HUES64 (cell line): ENCODE data around the gene SAMD14. TPM values are rescaled to one million over a fixed set of nuclear protein-coding genes. Genes with fewer than 3 reads are reported as not detected.

Source experiments
- H3K27ac ChIP-seq: 2 replicates; pipeline ENCODE4 v1.7.0; 2013; ENCODE audit warnings: low read depth, low read length, inconsistent platforms
- H3K27me3 ChIP-seq: 2 replicates; pipeline ENCODE4 v1.6.1; 2013; ENCODE audit warnings: mild to moderate bottlenecking, low read length; ENCODE audit not compliant: insufficient read depth
- H3K36me3 ChIP-seq: 2 replicates; pipeline ENCODE4 v1.6.1; 2013; ENCODE audit warnings: mild to moderate bottlenecking, low read length; ENCODE audit not compliant: insufficient read depth
- H3K4me1 ChIP-seq: 2 replicates; pipeline ENCODE4 v1.6.1; 2013; ENCODE audit warnings: mild to moderate bottlenecking, low read length, moderate library complexity; ENCODE audit not compliant: insufficient read depth
- H3K4me3 ChIP-seq: 2 replicates; pipeline ENCODE4 v1.5.1; 2013; ENCODE audit warnings: mild to moderate bottlenecking, low read length, moderate library complexity
- H3K9ac ChIP-seq: 2 replicates; pipeline ENCODE4 v1.6.1; 2013; ENCODE audit warnings: mild to moderate bottlenecking, low read depth, low read length
- H3K9me3 ChIP-seq: 2 replicates; pipeline ENCODE4 v1.6.1; 2013; ENCODE audit warnings: low read depth, low read length; ENCODE audit not compliant: insufficient read depth
- WGBS: fragments of 150-250, 120-280 bp; methylation state at CpG from one replicate; pipeline ENCODE4 v1.1.7; 2013; ENCODE audit warnings: missing lambda C conversion rate; 5-methylcytosine and 5-hydroxymethylcytosine counted together
- polyA plus RNA-seq, 2 experiments: library from polyadenylated mRNA; stranded (reverse); fragments of 50-300 nt; gene quantifications; one replicate each; pipeline ENCODE4 v1.2.3, GENCODE V29; 2013

The SAMD14 gene
- polyA plus RNA-seq (2013, experiment 1 of 2): 5.8 TPM
- 6.7 TPM for polyA plus RNA-seq (2013, experiment 2 of 2)

DNA sequence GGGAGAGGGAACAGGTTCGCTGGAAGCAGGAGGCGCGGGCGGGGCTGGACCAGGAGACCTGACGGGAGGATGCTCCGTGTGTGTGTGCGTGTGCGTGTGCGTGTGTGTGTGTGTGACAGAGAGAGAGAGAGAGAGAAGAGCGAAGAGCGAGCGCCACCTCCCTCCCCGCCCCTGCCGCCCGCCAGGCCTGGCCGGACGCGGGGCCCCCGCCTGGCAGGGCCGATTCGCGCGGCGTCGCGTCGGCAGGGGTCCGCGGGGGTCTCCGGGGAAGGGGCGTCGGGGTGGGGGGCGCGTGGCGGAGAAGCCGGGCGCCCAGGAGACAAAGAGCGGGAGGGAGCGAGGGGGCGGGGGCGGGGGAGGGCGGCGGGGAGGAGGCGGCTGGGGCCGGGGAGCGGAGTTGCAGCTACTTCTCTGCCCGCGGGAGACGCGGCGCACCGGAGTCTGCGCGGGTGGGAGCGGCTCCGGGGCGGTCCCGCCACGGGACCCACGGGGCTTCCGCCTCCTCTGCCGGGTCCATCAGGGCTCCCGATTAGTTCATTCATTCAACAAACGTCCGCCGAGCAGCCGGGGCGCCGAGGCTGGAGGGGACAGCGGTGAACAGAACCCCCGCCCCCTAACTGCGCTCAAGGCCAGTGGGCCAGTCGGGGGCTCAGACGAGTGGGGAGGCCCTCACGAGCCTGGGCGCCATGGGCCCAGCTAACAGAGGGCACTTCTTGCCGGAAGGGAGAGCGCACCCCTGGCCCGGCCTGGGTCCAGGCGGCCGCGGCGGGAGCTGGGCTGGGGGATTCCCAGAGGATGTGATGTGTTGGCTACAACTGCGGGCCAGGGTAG is at the start of gene SAMD14:
TSS of gene SAMD14 (minus strand) at position 433 of the 831 bp plus-strand sequence. CDS start 5,201 bp downstream, outside the sequence.
- Histone ChIP-seq H3K9ac (peak within 1 kb of the TSS; percentile 55; the same call in 1 of the 2 replicates), H3K27ac (peak within 1 kb of the TSS; percentile 25; the same call in 1 of the 2 replicates)
- 1% methylated on average over 73 of the region's 84 CpGs for WGBS

DNA sequence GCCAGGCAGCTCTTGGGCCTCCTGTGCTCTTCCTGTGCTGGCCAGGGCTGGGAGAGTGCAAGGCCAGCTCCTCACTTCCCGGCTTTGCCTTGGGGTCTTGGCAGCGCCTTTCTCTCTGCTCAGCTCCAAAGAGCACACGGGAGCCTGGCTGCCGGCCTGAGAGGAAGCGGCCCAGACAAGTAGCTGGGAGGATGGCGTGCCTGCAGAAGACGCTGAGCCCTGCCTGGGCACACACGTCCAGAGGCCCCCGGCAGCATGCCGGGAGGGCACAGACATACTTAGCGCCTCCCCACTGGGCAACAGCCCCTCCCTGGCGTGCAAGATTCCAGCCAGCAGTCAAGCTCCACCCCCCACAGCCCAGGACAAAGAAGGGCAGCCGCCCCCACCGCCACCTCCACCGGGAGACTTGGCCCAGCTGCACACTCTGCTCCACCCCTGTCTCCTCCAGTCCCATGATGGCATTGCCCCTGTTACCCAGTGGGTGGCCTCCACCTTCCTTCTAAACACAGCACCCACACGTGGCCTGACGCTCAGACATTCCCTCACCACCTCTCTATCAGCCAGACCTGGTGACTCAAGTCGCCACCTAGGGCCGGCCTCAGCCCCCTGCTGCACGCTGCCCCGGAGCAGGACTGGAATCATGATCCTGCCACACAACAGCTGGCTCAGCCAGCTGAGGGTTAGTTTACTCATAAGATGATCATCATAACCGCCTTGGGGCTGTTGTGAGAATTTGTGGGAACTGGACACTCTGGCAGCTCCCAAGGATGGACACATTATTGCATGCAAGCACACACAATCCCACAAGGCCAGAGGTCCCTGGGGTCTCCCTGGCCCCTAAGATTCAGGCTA is 48.2 kb upstream of the SAMD14 start:
- Histone ChIP-seq H3K4me3 (peak overlapping the region; percentile 36), H3K4me1 (peaks cover 22% of the 10 kb centered on the region), H3K36me3 (no peaks in the 10 kb centered on the region), H3K9ac (peak overlapping the region; percentile 69), H3K27ac (peak overlapping the region; percentile 62), H3K9me3 (no peaks in the 10 kb centered on the region), H3K27me3 (no peaks in the 10 kb centered on the region)
- 10% methylated on average over 22 of the region's 22 CpGs for WGBS

More for the DNA sequence above, at the start of gene SAMD14:
- Histone ChIP-seq H3K27me3 (peaks cover 5% of the 10 kb centered on the region), H3K4me3 (peak within 1 kb of the TSS; percentile 62), H3K4me1 (peaks cover 36% of the 10 kb centered on the region), H3K9me3 (no peaks in the 10 kb centered on the region), H3K36me3 (peaks cover 3% of the 10 kb centered on the region; the same call in 1 of the 2 replicates)

DNA sequence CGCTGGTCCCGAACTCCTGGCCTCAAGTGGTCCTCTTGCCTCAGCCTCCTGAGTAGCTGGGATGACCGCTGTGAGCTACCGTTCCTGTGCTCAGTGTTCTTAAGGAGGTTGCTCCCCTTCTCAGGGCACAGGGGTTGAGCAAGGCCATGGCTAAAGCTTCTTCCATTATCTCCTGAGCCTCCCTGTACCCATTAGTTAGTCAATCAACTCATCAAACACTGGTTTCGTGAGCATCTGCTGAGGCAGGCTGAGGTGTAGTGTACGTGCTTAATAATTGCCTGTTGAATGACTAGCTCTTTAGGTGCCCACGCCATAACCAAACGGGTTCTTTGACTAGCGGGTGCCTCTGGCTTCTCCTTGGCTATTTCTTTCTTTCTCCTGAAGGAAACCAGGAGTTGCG is 47.5 kb upstream of the SAMD14 start:
- H3K36me3 ChIP-seq: no peaks in the 10 kb centered on the region
- no peaks in the 10 kb centered on the region for H3K9me3 ChIP-seq
- H3K27ac ChIP-seq: peak overlapping the region; percentile 62; the same call in 1 of the 2 replicates
- peaks cover 18% of the 10 kb centered on the region for H3K4me1 ChIP-seq
- H3K27me3 ChIP-seq: no peaks in the 10 kb centered on the region
- no peak overlapping the region for H3K4me3 ChIP-seq
- peak overlapping the region; percentile 69 for H3K9ac ChIP-seq
- 91% methylated on average over 10 of the region's 10 CpGs for WGBS

DNA sequence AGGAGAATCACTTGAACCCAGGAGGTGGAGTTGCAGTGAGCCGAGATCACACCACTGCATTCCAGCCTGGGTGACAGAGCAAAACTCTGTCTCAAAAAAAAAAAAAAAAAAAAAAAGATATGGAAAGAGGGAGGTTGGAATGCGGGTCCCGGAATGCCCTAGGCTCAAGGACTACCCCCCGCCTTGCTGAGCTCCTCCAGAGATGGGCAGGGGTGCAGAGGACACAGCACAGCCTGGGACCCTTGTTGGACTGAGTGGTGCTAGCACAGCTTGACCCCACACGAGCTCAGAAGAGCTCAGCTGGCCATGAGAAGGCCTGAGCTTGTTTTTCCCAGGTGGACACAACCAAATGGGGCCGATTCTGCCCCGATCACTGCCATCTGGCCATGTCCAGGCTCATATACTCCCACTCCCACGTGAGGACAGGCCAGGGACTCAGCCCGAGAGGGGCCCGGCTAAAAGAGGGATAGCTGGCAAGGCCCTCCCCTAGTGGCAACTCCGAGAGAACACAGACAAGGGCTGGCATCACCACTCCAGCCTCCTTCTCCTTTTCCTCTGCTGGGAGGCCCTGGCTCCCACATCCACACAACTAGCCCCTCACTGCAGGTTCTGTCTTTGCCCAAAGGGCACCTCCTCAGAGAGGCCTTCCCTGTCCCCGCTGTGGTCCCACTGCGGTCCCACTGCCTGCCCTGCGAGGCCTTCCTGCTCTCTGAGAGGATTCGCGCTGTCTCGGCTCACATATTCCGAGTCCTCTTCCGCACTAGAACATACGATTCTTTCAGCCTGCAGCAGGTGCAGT is 46.8 kb upstream of the SAMD14 start:
- 86% methylated on average over 20 of the region's 20 CpGs for WGBS
- no peak overlapping the region for H3K9ac ChIP-seq

DNA sequence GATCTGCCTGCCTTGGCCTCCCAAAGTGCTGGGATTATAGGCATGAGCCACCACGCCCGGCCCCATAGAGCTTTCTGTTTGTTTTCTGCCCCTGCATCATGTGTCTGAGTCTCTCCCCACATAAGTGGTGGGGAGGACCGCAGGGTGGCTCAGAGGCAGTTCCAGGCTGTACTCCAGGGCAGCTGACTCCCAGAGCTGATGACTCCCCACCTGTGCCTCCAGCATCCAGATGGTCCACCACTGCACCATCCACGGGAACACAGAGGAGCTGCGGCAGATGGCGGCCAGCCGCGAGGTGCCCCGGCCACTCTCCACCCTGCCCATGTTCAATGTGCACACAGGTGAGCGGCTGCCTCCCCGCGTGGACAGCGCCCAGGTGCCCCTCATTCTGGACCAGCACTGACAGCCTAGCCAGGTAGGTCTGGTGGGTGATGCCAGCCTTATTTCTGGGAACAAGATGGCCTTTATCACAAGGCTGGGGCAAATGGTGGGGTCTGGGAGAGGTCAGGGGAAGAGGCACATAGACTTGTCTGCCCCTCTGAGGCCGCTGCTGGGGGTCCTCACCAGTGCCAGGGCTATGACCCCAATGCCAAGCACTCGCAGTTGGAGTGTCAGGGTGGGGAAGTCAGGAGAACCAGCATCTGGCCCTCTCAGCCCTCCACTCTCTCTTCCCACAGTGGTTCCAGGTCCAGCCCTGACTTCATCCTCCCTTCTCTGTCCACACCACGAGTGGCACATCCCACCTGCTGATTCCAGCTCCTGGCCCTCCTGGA is 45.3 kb upstream of the SAMD14 start:
- Histone ChIP-seq H3K27me3 (no peaks in the 10 kb centered on the region), H3K27ac (no peak overlapping the region), H3K4me3 (no peak overlapping the region), H3K4me1 (peaks cover 18% of the 10 kb centered on the region), H3K9ac (no peak overlapping the region), H3K36me3 (no peaks in the 10 kb centered on the region), H3K9me3 (no peaks in the 10 kb centered on the region)
- 90% methylated on average over 16 of the region's 16 CpGs for WGBS

More for the DNA sequence above, 46.8 kb upstream of the SAMD14 start:
- no peak overlapping the region for H3K4me3 ChIP-seq
- H3K4me1 ChIP-seq: peaks cover 18% of the 10 kb centered on the region
- no peak overlapping the region for H3K27ac ChIP-seq
- H3K9me3 ChIP-seq: no peaks in the 10 kb centered on the region
- H3K27me3 ChIP-seq: no peaks in the 10 kb centered on the region
- H3K36me3 ChIP-seq: no peaks in the 10 kb centered on the region

DNA sequence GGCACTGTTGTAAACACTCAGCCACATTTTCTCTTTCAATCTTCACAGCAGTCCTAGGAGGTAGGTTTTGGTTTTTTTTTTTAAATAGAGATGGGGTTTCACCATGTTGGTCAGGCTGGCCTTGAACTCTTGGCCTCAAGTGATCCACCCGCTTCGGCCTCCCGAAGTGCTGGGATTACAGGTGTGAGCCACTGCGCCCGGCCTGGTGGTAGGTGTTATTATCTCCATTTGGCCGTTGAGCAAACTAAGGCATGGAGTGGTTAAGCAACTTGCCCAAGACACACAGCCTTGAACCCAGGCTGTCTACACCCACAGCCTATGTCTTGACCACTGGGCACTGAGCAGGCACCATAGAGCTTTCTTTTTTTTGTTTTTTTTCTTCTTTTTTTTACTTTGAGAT is 44.5 kb upstream of the SAMD14 start:
- Histone ChIP-seq H3K36me3 (no peaks in the 10 kb centered on the region), H3K27me3 (no peaks in the 10 kb centered on the region), H3K9ac (no peak overlapping the region), H3K27ac (no peak overlapping the region), H3K4me1 (peaks cover 18% of the 10 kb centered on the region), H3K9me3 (no peaks in the 10 kb centered on the region), H3K4me3 (no peak overlapping the region)
- 98% methylated on average over 5 of the region's 6 CpGs for WGBS

DNA sequence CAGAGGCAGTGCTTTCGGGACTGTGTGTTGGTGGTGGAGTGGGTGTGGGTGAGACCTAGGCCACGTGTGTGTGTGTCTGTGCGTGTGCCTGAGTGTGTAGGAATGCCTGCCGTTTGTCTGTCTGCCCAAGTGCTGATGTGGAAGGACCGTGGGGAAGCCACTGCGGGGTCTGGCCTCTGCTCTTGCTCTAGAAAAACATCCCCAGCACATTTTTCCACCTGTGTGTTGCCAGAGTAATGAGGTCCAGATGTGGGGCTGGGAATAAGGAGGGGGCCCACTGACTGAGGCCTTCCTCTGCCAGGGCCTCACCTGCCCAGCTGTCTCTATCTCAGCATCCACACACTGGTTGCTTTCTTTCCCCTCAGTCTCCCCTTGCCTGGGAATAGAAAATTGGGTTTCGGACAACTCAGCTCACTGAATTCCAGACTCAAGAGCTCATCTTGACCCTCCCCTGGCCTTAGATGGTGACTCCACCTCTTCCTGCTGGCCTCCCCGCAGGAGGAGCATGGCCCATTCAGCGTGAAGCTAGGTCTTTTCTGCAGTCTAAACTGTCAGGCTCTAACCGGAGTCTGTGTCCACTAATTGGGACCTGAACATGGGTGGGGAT is 43.5 kb upstream of the SAMD14 start:
- no peak overlapping the region for H3K9ac ChIP-seq
- no peaks in the 10 kb centered on the region for H3K9me3 ChIP-seq
- peaks cover 14% of the 10 kb centered on the region for H3K4me1 ChIP-seq
- 62% methylated on average over 9 of the region's 10 CpGs for WGBS
- no peaks in the 10 kb centered on the region for H3K36me3 ChIP-seq
- no peak overlapping the region for H3K27ac ChIP-seq
- H3K4me3 ChIP-seq: no peak overlapping the region
- H3K27me3 ChIP-seq: no peaks in the 10 kb centered on the region

DNA sequence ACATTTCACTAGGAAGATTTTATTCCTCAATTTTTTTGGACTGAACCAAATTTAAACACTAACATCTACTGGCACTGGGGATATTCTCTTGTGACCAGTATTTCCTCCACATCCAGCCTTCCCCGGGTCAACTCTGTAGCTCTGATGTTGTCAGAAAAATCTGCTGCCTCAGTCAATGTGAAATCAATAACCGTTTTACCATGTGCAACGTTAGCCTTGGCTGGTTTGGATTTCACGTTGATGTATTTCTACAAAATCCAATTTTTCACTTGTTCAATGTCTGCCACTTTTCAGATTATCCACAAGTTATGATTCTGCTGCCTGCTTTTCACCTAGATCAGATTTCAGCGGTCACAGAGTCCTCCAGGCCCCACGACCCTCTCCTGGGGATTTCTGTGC is 43.0 kb upstream of the SAMD14 start:
- Histone ChIP-seq H3K9me3 (no peaks in the 10 kb centered on the region), H3K4me1 (peaks cover 9% of the 10 kb centered on the region; the same call in 1 of the 2 replicates), H3K9ac (no peak overlapping the region), H3K36me3 (no peaks in the 10 kb centered on the region), H3K27me3 (no peaks in the 10 kb centered on the region), H3K4me3 (no peak overlapping the region), H3K27ac (no peak overlapping the region)
- WGBS: 87% methylated on average over 6 of the region's 6 CpGs

DNA sequence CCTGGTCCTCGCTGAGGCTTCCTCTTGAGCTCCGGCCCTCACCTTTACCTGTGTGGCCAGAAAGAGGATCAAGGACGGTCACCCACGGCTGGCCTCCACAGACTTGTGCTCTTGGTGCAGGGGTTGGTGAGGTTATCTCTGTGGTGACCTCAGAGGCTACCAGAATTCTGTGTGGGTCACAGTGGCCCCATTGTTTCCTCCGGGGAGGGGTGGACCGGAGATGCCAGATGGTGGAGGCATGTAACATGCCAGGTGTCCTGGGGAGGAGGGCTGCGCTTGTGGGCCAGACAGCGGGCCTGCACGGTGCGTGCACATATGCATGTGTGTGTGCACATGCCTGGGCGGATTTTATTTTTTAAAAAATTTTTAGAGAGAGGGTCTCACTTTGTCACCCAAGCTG is 42.2 kb upstream of the SAMD14 start:
- WGBS: 95% methylated on average over 11 of the region's 11 CpGs
- no peak overlapping the region for H3K4me3 ChIP-seq
- no peak overlapping the region for H3K27ac ChIP-seq
- no peaks in the 10 kb centered on the region for H3K36me3 ChIP-seq
- no peaks in the 10 kb centered on the region for H3K27me3 ChIP-seq
- peaks cover 4% of the 10 kb centered on the region; the same call in 1 of the 2 replicates for H3K4me1 ChIP-seq
- H3K9me3 ChIP-seq: no peaks in the 10 kb centered on the region
- no peak overlapping the region for H3K9ac ChIP-seq
